Measurements from ENCODE around the gene OXT. TPM values are rescaled to one million over a fixed set of nuclear protein-coding genes. Genes with fewer than 3 reads are reported as not detected.

OXT gene
- total and polyA plus RNA-seq, 2 of the 13 experiments (the other 11 are each of a cell fraction or from before 2014, with no cell fraction given) = not detected

DNA sequence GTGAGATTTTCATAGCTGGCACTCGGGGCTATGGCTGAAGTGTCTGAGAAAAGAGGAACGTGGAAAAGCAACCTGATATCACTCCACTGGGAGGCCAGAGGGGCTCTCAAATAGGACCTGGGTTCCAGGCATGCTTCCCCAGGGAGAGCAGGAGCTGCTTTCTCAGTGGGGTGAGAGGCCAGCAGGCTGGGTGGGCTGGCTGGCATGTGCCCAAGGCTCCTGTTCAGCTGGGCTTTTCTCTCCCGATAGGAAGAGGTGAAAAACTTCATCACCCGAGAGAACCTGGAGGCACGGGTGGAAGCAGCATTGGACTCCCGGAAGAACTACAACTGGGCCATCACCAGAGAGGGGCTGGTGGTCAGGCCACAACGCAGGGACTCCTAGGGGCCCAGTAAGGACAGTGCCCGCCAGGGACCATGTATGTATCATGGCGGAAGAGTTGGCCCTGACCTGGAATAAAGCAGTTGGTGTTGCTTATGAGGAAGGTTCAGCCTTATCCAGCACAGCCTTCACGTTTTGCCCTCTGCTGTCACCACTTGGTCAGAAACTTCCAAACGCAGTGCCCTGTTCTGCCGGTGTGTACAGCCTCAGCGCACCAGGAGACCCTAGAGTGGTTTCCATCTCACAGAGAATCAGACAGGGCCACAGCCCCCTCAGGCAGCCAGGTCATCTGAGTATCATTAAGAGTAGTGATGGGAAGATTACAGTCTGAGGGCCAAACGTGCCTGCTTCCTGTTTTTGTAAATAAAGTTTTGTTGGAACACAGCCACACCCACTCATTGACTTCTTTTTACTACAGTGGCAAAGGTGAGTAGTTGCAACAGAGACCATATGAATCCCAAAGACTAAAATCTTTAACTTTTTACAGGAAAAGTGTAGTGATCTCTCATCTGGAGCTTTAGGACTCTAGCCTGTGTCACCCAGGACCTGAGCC, 23.7 kb upstream of the OXT start:
- Histone ChIP-seq H3K9ac (ENCODE audit: insufficient read depth, low read depth, low read length) (peak overlapping the region; percentile 89), H3K4me3 (replicated peaks in 1 of 3; ENCODE audit: insufficient read depth in 1 of 3, low read depth in 2 of 3, low read length in 3 of 3) (peak overlapping the region in 2 of 3 experiments; percentile 95 to 97; a peak in 3 of 6 replicates), H3K36me3 (replicated peaks in 1 of 2; ENCODE audit: control insufficient read depth in 1 of 2, insufficient read depth in 2 of 2, low read length in 2 of 2) (peaks cover 18 to 29% of the 10 kb centered on the region in 2 experiments), H3K4me2 (ENCODE audit: low read depth, low read length) (peak overlapping the region; percentile 99), H2AFZ (ENCODE audit: low read length) (no peak overlapping the region), H3K79me2 (ENCODE audit: insufficient read depth, low read length) (peaks cover 18% of the 10 kb centered on the region), H3K27me3 (ENCODE audit: control insufficient read depth in 1 of 2, insufficient read depth in 2 of 2, low read length in 2 of 2) (no peaks in the 10 kb centered on the region; a peak in 1 of 5 replicates), H3K4me1 (ENCODE audit: insufficient read depth, low read length) (peaks cover 44% of the 10 kb centered on the region), H3K9me3 (ENCODE audit: low read length) (no peaks in the 10 kb centered on the region), H4K20me1 (ENCODE audit: insufficient read depth, low read length) (no peaks in the 10 kb centered on the region), H3K27ac (ENCODE audit: extremely low read length, insufficient read depth, low read length) (no peak overlapping the region)
- intact Hi-C loops (cut with micrococcal nuclease; ENCODE audit: unreplicated experiment) (loop anchor here (10.0 kb wide), 1 partner anchor 133 kb away; no protein-coding TSS in a partner anchor), in situ Hi-C loops (cut with HindIII; ENCODE audit: extremely low pct_ligation_motif_present, low pct_unique_long_range_greater_than_20kb) (no loop called here)
- BruUV-seq (replicated peaks) = TSS peak; percentile 41
- no peak for ATAC-seq
- CTCF ChIA-PET (ENCODE audit: low intra/inter-chr PET ratio, low total read pairs) = interaction anchor here (0.6 kb wide), 1 partner anchor 12 kb away, joined by 3 read pairs; no protein-coding TSS in a partner anchor
- 92% methylated on average over 14 of the region's 14 CpGs for WGBS (ENCODE audit: low lambda C conversion rate)
- FAIRE-seq = no peak
- POLR2A ChIA-PET = no interaction called here
- DNase-seq (ENCODE audit: low spot score) = no peak
- TF ChIP-seq TBP (CRISPR knock-in tag; IDR thresholded peaks at IDR 0.05) = no peak
- TF ChIP-seq, protein P1, sequence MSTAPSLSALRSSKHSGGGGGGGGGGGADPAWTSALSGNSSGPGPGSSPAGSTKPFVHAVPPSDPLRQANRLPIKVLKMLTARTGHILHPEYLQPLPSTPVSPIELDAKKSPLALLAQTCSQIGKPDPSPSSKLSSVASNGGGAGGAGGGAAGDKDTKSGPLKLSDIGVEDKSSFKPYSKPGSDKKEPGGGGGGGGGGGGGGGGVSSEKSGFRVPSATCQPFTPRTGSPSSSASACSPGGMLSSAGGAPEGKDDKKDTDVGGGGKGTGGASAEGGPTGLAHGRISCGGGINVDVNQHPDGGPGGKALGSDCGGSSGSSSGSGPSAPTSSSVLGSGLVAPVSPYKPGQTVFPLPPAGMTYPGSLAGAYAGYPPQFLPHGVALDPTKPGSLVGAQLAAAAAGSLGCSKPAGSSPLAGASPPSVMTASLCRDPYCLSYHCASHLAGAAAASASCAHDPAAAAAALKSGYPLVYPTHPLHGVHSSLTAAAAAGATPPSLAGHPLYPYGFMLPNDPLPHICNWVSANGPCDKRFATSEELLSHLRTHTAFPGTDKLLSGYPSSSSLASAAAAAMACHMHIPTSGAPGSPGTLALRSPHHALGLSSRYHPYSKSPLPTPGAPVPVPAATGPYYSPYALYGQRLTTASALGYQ (CRISPR knock-in tag; IDR thresholded peaks at IDR 0.05) = no peak
- 0 out of 2 replicates have a peak, but pooled peaks have one; percentile 39 for TF ChIP-seq MTA1 (CRISPR knock-in tag; IDR thresholded peaks at IDR 0.05; ENCODE audit: borderline replicate concordance)
- TF ChIP-seq, protein P2, sequence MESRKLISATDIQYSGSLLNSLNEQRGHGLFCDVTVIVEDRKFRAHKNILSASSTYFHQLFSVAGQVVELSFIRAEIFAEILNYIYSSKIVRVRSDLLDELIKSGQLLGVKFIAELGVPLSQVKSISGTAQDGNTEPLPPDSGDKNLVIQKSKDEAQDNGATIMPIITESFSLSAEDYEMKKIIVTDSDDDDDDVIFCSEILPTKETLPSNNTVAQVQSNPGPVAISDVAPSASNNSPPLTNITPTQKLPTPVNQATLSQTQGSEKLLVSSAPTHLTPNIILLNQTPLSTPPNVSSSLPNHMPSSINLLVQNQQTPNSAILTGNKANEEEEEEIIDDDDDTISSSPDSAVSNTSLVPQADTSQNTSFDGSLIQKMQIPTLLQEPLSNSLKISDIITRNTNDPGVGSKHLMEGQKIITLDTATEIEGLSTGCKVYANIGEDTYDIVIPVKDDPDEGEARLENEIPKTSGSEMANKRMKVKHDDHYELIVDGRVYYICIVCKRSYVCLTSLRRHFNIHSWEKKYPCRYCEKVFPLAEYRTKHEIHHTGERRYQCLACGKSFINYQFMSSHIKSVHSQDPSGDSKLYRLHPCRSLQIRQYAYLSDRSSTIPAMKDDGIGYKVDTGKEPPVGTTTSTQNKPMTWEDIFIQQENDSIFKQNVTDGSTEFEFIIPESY (CRISPR knock-in tag; IDR thresholded peaks at IDR 0.05) = peak; percentile 48; the same call in 1 of the 2 replicates
- no peak for TF ChIP-seq ARNT (IDR thresholded peaks at IDR 0.05)
- TF ChIP-seq, protein P3, sequence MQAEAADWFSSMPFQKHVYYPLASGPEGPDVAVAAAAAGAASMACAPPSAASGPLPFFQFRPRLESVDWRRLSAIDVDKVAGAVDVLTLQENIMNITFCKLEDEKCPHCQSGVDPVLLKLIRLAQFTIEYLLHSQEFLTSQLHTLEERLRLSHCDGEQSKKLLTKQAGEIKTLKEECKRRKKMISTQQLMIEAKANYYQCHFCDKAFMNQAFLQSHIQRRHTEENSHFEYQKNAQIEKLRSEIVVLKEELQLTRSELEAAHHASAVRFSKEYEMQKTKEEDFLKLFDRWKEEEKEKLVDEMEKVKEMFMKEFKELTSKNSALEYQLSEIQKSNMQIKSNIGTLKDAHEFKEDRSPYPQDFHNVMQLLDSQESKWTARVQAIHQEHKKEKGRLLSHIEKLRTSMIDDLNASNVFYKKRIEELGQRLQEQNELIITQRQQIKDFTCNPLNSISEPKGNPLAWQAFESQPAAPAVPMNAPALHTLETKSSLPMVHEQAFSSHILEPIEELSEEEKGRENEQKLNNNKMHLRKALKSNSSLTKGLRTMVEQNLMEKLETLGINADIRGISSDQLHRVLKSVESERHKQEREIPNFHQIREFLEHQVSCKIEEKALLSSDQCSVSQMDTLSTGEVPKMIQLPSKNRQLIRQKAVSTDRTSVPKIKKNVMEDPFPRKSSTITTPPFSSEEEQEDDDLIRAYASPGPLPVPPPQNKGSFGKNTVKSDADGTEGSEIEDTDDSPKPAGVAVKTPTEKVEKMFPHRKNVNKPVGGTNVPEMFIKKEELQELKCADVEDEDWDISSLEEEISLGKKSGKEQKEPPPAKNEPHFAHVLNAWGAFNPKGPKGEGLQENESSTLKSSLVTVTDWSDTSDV (CRISPR knock-in tag; IDR thresholded peaks at IDR 0.05) = 0 out of 2 replicates have a peak, but pooled peaks have one; percentile 50
